ENCODE measurements around the gene GIGYF2.

DNA sequence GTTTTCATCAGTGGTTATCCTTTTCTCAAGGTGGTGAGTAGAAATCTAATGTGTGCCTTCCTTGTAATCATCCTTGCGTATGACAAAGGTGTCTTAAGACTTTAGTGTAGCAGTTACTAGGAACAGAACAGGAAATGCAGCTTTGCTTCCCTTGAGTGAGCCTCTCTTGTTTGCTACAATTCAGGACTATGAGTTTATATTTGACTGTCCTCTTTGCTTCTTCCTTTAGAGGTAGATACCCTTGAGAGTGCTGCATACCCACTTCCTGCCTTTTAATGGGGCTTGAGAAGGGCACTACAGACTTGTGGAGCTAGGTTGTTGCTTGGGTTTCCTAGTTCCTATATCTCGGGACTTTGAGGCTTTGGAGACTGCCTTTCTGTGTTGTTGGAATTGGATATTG lies 75.4 kb downstream of the GIGYF2 start:
- TF ChIP-seq CTCF (IDR thresholded peaks at IDR 0.05), result no peak
- TF ChIP-seq USF2 (IDR thresholded peaks at IDR 0.05), result no peak
- TF ChIP-seq EP300 (IDR thresholded peaks at IDR 0.05), result no peak
- no peak for TF ChIP-seq POLR2A (IDR thresholded peaks at IDR 0.05; ENCODE audit: low read length)
- TF ChIP-seq CHD2 (IDR thresholded peaks at IDR 0.05; ENCODE audit: low read length, partially characterized antibody), result no peak
- TF ChIP-seq REST (IDR thresholded peaks at IDR 0.05), result no peak
- TF ChIP-seq, protein P1, sequence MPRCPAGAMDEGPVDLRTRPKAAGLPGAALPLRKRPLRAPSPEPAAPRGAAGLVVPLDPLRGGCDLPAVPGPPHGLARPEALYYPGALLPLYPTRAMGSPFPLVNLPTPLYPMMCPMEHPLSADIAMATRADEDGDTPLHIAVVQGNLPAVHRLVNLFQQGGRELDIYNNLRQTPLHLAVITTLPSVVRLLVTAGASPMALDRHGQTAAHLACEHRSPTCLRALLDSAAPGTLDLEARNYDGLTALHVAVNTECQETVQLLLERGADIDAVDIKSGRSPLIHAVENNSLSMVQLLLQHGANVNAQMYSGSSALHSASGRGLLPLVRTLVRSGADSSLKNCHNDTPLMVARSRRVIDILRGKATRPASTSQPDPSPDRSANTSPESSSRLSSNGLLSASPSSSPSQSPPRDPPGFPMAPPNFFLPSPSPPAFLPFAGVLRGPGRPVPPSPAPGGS (IDR thresholded peaks at IDR 0.05), result no peak
- TF ChIP-seq ESRRA (IDR thresholded peaks at IDR 0.05; ENCODE audit: borderline replicate concordance, low read length), result no peak

Data from A549 (cell line).